Upper lobe of left lung (tissue), 4 donors: ENCODE data around the gene CAB39L.

Experiments
- CTCF ChIP-seq, 6 experiments: fragments of 450-650 bp in 4 of 6; fragments of 200-600 bp in 2 of 6; sonication (generic) in 2 of 6; IDR thresholded peaks; one replicate each; pipeline ENCODE4 v1.5.1; 2016 to 2019; ENCODE audit warnings: antibody characterized with exemption in 6 of 6
- EP300 ChIP-seq, 4 donors: sonication (generic); formaldehyde crosslinking; IDR thresholded peaks; one replicate each; pipeline ENCODE4 v1.5.1; 2017; ENCODE audit warnings: antibody characterized with exemption in 4 of 4, control low read depth in 2 of 4
- POLR2AphosphoS5 ChIP-seq, 2 donors: sonication (generic); formaldehyde crosslinking; IDR thresholded peaks; one replicate each; pipeline ENCODE4 v1.5.1; 2017; ENCODE audit warnings: antibody characterized with exemption in 2 of 2

DNA sequence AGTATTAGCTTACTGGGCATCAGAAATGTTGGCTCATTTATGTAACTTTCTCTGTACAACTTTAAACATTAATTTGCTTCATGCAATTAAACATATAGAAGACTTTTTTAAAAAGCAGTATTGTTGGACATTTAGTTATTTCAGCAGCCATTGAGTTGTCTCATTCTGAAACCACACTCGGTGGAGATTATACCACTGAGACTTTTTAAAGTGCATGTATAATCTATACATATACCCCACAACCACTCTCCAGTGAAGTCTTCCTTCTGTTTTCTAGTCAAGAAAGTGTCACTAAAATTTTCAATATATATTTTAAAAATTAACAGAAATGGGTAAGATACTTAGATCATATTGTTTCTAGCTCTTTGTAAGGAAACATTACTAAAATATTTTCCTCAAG lies 15.7 kb upstream of the CAB39L start:
- TF ChIP-seq CTCF (IDR thresholded peaks at IDR 0.05) (no peak), EP300 (IDR thresholded peaks at IDR 0.05) (no peak), POLR2AphosphoS5 (IDR thresholded peaks at IDR 0.05) (no peak)
